Urinary bladder (tissue), 4 donors: Measurements from ENCODE around the gene SUN5. TPM values are rescaled to one million over a fixed set of nuclear protein-coding genes. Genes with fewer than 3 reads are reported as not detected.

Experiments used
- DNase-seq: peaks from one replicate; pipeline ENCODE4 v3.0.0-alpha.2; 2015; ENCODE audit errors: extremely low spot score
- H3K27ac ChIP-seq: one replicate; pipeline ENCODE4 v1.5.1; 2013; ENCODE audit warnings: low read depth, mild to moderate bottlenecking, moderate library complexity
- H3K36me3 ChIP-seq: one replicate; pipeline ENCODE4 v1.6.1; 2013; ENCODE audit warnings: mild to moderate bottlenecking, moderate library complexity; ENCODE audit not compliant: insufficient read depth
- H3K4me1 ChIP-seq: one replicate; pipeline ENCODE4 v1.6.1; 2013; ENCODE audit warnings: mild to moderate bottlenecking, moderate library complexity; ENCODE audit not compliant: insufficient read depth
- H3K4me3 ChIP-seq: one replicate; pipeline ENCODE4 v1.5.1; 2013; ENCODE audit warnings: low read depth, low read length
- WGBS: extraction: QIAGEN DNeasy Blood & Tissue Kit; methylation state at CpG from one replicate; pipeline ENCODE4 v1.1.7; 2013; 5-methylcytosine and 5-hydroxymethylcytosine counted together
- polyA plus RNA-seq: library from polyadenylated mRNA; stranded (reverse); fragments of 200-250 nt; gene quantifications from one replicate; pipeline ENCODE4 v1.2.3, GENCODE V29; 2013
- total RNA-seq: library from RNA; depleted of rRNA; stranded (reverse); fragments of >200 nt; gene quantifications from one replicate; pipeline ENCODE4 v1.2.3, GENCODE V29; 2014
- donor health status: healthy with polysubstance abuse.
- donor health status: healthy.

SUN5 gene
- total and polyA plus RNA-seq, 2 donors, result not detected

- Histone ChIP-seq H3K36me3 (no peaks in the 10 kb centered on the region), H3K4me1 (no peaks in the 10 kb centered on the region), H3K4me3 (no peak overlapping the region), H3K27ac (no peak overlapping the region)
- 74% methylated on average over 18 of the region's 18 CpGs for WGBS
- DNase-seq, result no peak
These were observed 17.8 kb downstream of the SUN5 start for GRCh38 chr20:32986331-32986966.

- WGBS, result 88% methylated on average over 6 of the region's 6 CpGs
- Histone ChIP-seq H3K4me1 (no peaks in the 10 kb centered on the region), H3K4me3 (no peak overlapping the region), H3K27ac (no peak overlapping the region), H3K36me3 (no peaks in the 10 kb centered on the region)
- DNase-seq, result no peak
These were observed 18.6 kb downstream of the SUN5 start for GRCh38 chr20:32985596-32985995.

- Histone ChIP-seq H3K36me3 (no peaks in the 10 kb centered on the region), H3K4me1 (no peaks in the 10 kb centered on the region), H3K27ac (no peak overlapping the region), H3K4me3 (no peak overlapping the region)
- 87% methylated on average over 9 of the region's 9 CpGs for WGBS
- no peak for DNase-seq
These were observed 19.4 kb downstream of the SUN5 start for GRCh38 chr20:32984631-32985354.

GRCh38 chr20:32984196-32984595, 20.0 kb downstream of the SUN5 start:
- no peak overlapping the region for H3K4me3 ChIP-seq
- H3K4me1 ChIP-seq, result no peaks in the 10 kb centered on the region
- 72% methylated on average over 7 of the region's 7 CpGs for WGBS
- H3K36me3 ChIP-seq, result no peaks in the 10 kb centered on the region
- no peak overlapping the region for H3K27ac ChIP-seq
- no peak for DNase-seq

GRCh38 chr20:32983459-32984112, 20.6 kb downstream of the SUN5 start:
- WGBS, result 87% methylated on average over 12 of the region's 12 CpGs
- H3K4me3 ChIP-seq, result no peak overlapping the region
- no peak for DNase-seq
- H3K27ac ChIP-seq, result no peak overlapping the region
- H3K4me1 ChIP-seq, result no peaks in the 10 kb centered on the region
- H3K36me3 ChIP-seq, result no peaks in the 10 kb centered on the region

- H3K27ac ChIP-seq, result no peak overlapping the region
- no peaks in the 10 kb centered on the region for H3K36me3 ChIP-seq
- no peak for DNase-seq
- WGBS, result 41% methylated on average over 10 of the region's 10 CpGs
- H3K4me3 ChIP-seq, result no peak overlapping the region
- H3K4me1 ChIP-seq, result no peaks in the 10 kb centered on the region
These were observed 21.4 kb downstream of the SUN5 start for GRCh38 chr20:32982617-32983458.

GRCh38 chr20:32980990-32981389, 23.2 kb downstream of the SUN5 start:
- WGBS, result 93% methylated on average over 6 of the region's 6 CpGs
- H3K36me3 ChIP-seq, result no peaks in the 10 kb centered on the region
- DNase-seq, result no peak

GRCh38 chr20:32980131-32980941, 23.9 kb downstream of the SUN5 start:
- WGBS, result 57% methylated on average over 19 of the region's 19 CpGs
- Histone ChIP-seq H3K36me3 (no peaks in the 10 kb centered on the region), H3K4me1 (no peaks in the 10 kb centered on the region), H3K4me3 (no peak overlapping the region), H3K27ac (no peak overlapping the region)
- no peak for DNase-seq

More at GRCh38 chr20:32980990-32981389, 23.2 kb downstream of the SUN5 start:
- Histone ChIP-seq H3K4me1 (no peaks in the 10 kb centered on the region), H3K27ac (no peak overlapping the region), H3K4me3 (no peak overlapping the region)

- no peak overlapping the region for H3K4me3 ChIP-seq
- H3K4me1 ChIP-seq, result no peaks in the 10 kb centered on the region
- WGBS, result 76% methylated on average over 9 of the region's 9 CpGs
- H3K36me3 ChIP-seq, result no peaks in the 10 kb centered on the region
- DNase-seq, result no peak
- H3K27ac ChIP-seq, result no peak overlapping the region
These were observed 24.8 kb downstream of the SUN5 start for GRCh38 chr20:32979201-32979998.

- no peak overlapping the region for H3K27ac ChIP-seq
- H3K36me3 ChIP-seq, result no peaks in the 10 kb centered on the region
- no peaks in the 10 kb centered on the region for H3K4me1 ChIP-seq
- no peak overlapping the region for H3K4me3 ChIP-seq
- 85% methylated on average over 7 of the region's 7 CpGs for WGBS
- DNase-seq, result no peak
These were observed 26.3 kb downstream of the SUN5 start for GRCh38 chr20:32978009-32978335.

- H3K4me3 ChIP-seq, result no peak overlapping the region
- no peak for DNase-seq
- H3K4me1 ChIP-seq, result no peaks in the 10 kb centered on the region
- 89% methylated on average over 13 of the region's 13 CpGs for WGBS
- no peaks in the 10 kb centered on the region for H3K36me3 ChIP-seq
- H3K27ac ChIP-seq, result no peak overlapping the region
These were observed 26.8 kb downstream of the SUN5 start for GRCh38 chr20:32977281-32978008.

- no peak overlapping the region for H3K4me3 ChIP-seq
- H3K36me3 ChIP-seq, result no peaks in the 10 kb centered on the region
- WGBS, result 75% methylated on average over 6 of the region's 6 CpGs
- no peak for DNase-seq
- H3K4me1 ChIP-seq, result no peaks in the 10 kb centered on the region
- H3K27ac ChIP-seq, result no peak overlapping the region
These were observed 27.5 kb downstream of the SUN5 start for GRCh38 chr20:32976746-32977145.
